SK-N-SH (cell line): ENCODE measurements around the gene NSMCE1. TPM values are rescaled to one million over a fixed set of nuclear protein-coding genes. Genes with fewer than 3 reads are reported as not detected.
"Not testable (repeated sequence)": the region's sequence is repeated elsewhere in the genome, so short reads cannot be mapped to it uniquely, and the experiment has no call there.

ENCODE experiments used
- CTCF ChIA-PET: fragments of 300-600, 350-600 bp; formaldehyde crosslinking; extraction: SDS; loops from one replicate; lab custom pipeline; 2021; lab: Yijun Ruan, JAX
- POLR2A ChIA-PET: fragments of 350-600 bp; sonication (Branson Sonifier 250); formaldehyde crosslinking; extraction: SDS; loops from one replicate; lab custom pipeline; 2020; ENCODE audit warnings: antibody characterized with exemption, inconsistent platforms; lab: Yijun Ruan, JAX
- DNase-seq: peaks from one replicate; pipeline ENCODE4 v3.0.0; 2012
- H2AFZ ChIP-seq: fragments of 200-600 bp; sonication (generic); 2 replicates; pipeline ENCODE4 v1.8.1; 2016; ENCODE audit warnings: antibody characterized with exemption, mild to moderate bottlenecking, low read depth
- H3F3A ChIP-seq: fragments of 200-600 bp; sonication (generic); replicated peaks from 2 replicates; pipeline ENCODE3; 2016; ENCODE audit warnings: antibody characterized with exemption, mild to moderate bottlenecking; ENCODE audit not compliant: insufficient read depth
- H3K27ac ChIP-seq, 2 experiments: fragments of 200-500 bp in 1 of 2; fragments of 200-600 bp in 1 of 2; sonication (Bioruptor generic) in 1 of 2; sonication (generic), shearing (Covaris generic) in 1 of 2; 2 replicates each; pipeline versions ENCODE4 v1.5.1 to v1.6.1; 2014 to 2016; ENCODE audit warnings: low read depth in 2 of 2, inconsistent platforms in 1 of 2, low read length in 1 of 2, mild to moderate bottlenecking in 1 of 2, mixed read lengths in 1 of 2
- H3K27me3 ChIP-seq: fragments of 200-600 bp; sonication (generic), shearing (Covaris generic); 2 replicates; pipeline ENCODE4 v1.6.1; 2016; ENCODE audit warnings: mixed run types; ENCODE audit not compliant: insufficient read depth
- H3K36me3 ChIP-seq, 2 experiments: fragments of 200-500 bp in 1 of 2; fragments of 200-600 bp in 1 of 2; sonication (Bioruptor generic) in 1 of 2; sonication (generic) in 1 of 2; replicated peaks in 1 of 2; 2 replicates each; pipeline versions ENCODE3 to v1.5.1; 2014 to 2016; ENCODE audit warnings: low read length in 1 of 2, mild to moderate bottlenecking in 1 of 2; ENCODE audit not compliant: insufficient read depth in 2 of 2, control insufficient read depth in 1 of 2
- H3K4me1 ChIP-seq, 2 experiments: fragments of 200-500 bp in 1 of 2; fragments of 200-600 bp in 1 of 2; sonication (Bioruptor generic) in 1 of 2; sonication (generic), shearing (Covaris generic) in 1 of 2; 2 replicates each; pipeline versions ENCODE4 v1.5.1 to v1.6.1; 2014 to 2016; ENCODE audit warnings: low read depth in 1 of 2, low read length in 1 of 2, mixed run types in 1 of 2; ENCODE audit not compliant: insufficient read depth in 2 of 2, control insufficient read depth in 1 of 2
- H3K4me2 ChIP-seq: fragments of 200-600 bp; sonication (generic), shearing (Covaris generic); 2 replicates; pipeline ENCODE4 v1.6.1; 2017; ENCODE audit warnings: mixed run types
- H3K4me3 ChIP-seq, 2 experiments: fragments of 200-500 bp in 1 of 2; fragments of 200-600 bp in 1 of 2; sonication (Bioruptor generic) in 1 of 2; sonication (generic), shearing (Covaris generic) in 1 of 2; 2 replicates each; pipeline versions ENCODE4 v1.5.1 to v1.8.1; 2014 to 2016; ENCODE audit warnings: low read depth in 2 of 2, inconsistent platforms in 1 of 2, low read length in 1 of 2, mild to moderate bottlenecking in 1 of 2, mixed read lengths in 1 of 2, moderate library complexity in 1 of 2
- H3K79me2 ChIP-seq: fragments of 200-600 bp; sonication (generic); 2 replicates; pipeline ENCODE4 v1.8.1; 2017; ENCODE audit warnings: mild to moderate bottlenecking; ENCODE audit not compliant: insufficient read depth
- H3K9ac ChIP-seq: fragments of 200-600 bp; sonication (generic); 2 replicates; pipeline ENCODE4 v1.6.1; 2017; ENCODE audit warnings: mixed run types
- H3K9me2 ChIP-seq: fragments of 200-600 bp; sonication (generic); 2 replicates; pipeline ENCODE4 v1.6.1; 2017; ENCODE audit warnings: mixed run types
- H3K9me3 ChIP-seq: fragments of 200-600 bp; sonication (generic); 2 replicates; pipeline ENCODE4 v1.6.1; 2017; ENCODE audit warnings: mixed run types, mild to moderate bottlenecking, moderate library complexity
- H4K20me1 ChIP-seq: fragments of 200-600 bp; sonication (generic); 2 replicates; pipeline ENCODE4 v1.6.1; 2017; ENCODE audit warnings: mild to moderate bottlenecking, mixed run types; ENCODE audit not compliant: insufficient read depth
- CHD2 ChIP-seq: fragments of 150-350 bp; IDR thresholded peaks from 2 replicates; pipeline ENCODE4 v1.6.1; 2018; ENCODE audit warnings: low read length; ENCODE audit not compliant: partially characterized antibody
- ELF1 ChIP-seq: IDR thresholded peaks from 2 replicates; pipeline ENCODE4 v1.4.0; 2012
- EZH2phosphoT487 ChIP-seq: fragments of 200-600 bp; sonication (generic); IDR thresholded peaks from 2 replicates; pipeline ENCODE4 v1.6.1; 2017; ENCODE audit warnings: low read depth, mixed run types, mild to moderate bottlenecking, antibody characterized with exemption, moderate library complexity, borderline replicate concordance
- FOXJ3 ChIP-seq: sonication (generic); formaldehyde crosslinking; IDR thresholded peaks from 2 replicates; pipeline ENCODE4 v1.5.1; 2020; ENCODE audit warnings: mild to moderate bottlenecking, missing genetic modification reagents
- GATA2 ChIP-seq: sonication (generic); formaldehyde crosslinking; IDR thresholded peaks from 2 replicates; pipeline ENCODE4 v1.5.0; 2020; ENCODE audit warnings: mild to moderate bottlenecking, missing genetic modification reagents
- JUND ChIP-seq: IDR thresholded peaks from 2 replicates; pipeline ENCODE4 v1.4.0; 2012
- NFIC ChIP-seq: IDR thresholded peaks from 2 replicates; pipeline ENCODE4 v1.4.0; 2012; ENCODE audit warnings: borderline replicate concordance
- NRF1 ChIP-seq: IDR thresholded peaks from 2 replicates; pipeline ENCODE4 v1.6.1; 2012; ENCODE audit warnings: low read depth, mild to moderate bottlenecking, low read length
- POLR2AphosphoS5 ChIP-seq: IDR thresholded peaks from 2 replicates; pipeline ENCODE4 v1.6.1; 2012; ENCODE audit warnings: low read depth, low read length
- RCOR1 ChIP-seq: fragments of 150-350 bp; IDR thresholded peaks from 2 replicates; pipeline ENCODE4 v1.6.1; 2017; ENCODE audit warnings: antibody characterized with exemption, low read length
- REST ChIP-seq: IDR thresholded peaks from 2 replicates; pipeline ENCODE4 v1.6.1; 2012; ENCODE audit warnings: mild to moderate bottlenecking, low read depth, low read length, moderate library complexity
- SIN3A ChIP-seq: IDR thresholded peaks from 2 replicates; pipeline ENCODE4 v1.6.1; 2012; ENCODE audit warnings: low read depth, mild to moderate bottlenecking, low read length, moderate library complexity, borderline replicate concordance
- YY1 ChIP-seq: IDR thresholded peaks from 2 replicates; pipeline ENCODE4 v1.4.0; 2012; ENCODE audit warnings: low read depth, mild to moderate bottlenecking
- WGBS: methylation state at CpG from one replicate; pipeline ENCODE4 v1.1.6; 2017; ENCODE audit warnings: low lambda C conversion rate; 5-methylcytosine and 5-hydroxymethylcytosine counted together
- polyA plus RNA-seq, 3 experiments: library from polyadenylated mRNA; depleted of rRNA; stranded (reverse); fragments of >200 nt; gene quantifications; 2 replicates each; pipeline ENCODE4 v1.2.3, GENCODE V29; 2012
- TF ChIP-seq, protein P1 (sequence below): IDR thresholded peaks from 2 replicates; pipeline ENCODE4 v1.4.0; 2012; ENCODE audit warnings: low read depth, borderline replicate concordance

Gene NSMCE1
- polyA plus RNA-seq, 1 of the 3 experiments (the other 2 are of a cell fraction) = 39.8 TPM

- Histone ChIP-seq H3K27ac (no peak overlapping the region), H3K9ac (no peak overlapping the region), H2AFZ (no peak overlapping the region), H3K4me3 (no peak overlapping the region), H3K79me2 (no peaks in the 10 kb centered on the region), H3K27me3 (no peaks in the 10 kb centered on the region), H3K36me3 (no peaks in the 10 kb centered on the region), H4K20me1 (no peaks in the 10 kb centered on the region), H3K9me2 (no peaks in the 10 kb centered on the region), H3F3A (peaks cover 14% of the 10 kb centered on the region), H3K4me1 (peaks cover 4 to 22% of the 10 kb centered on the region in 2 experiments; a peak in 3 of 4 replicates), H3K9me3 (no peaks in the 10 kb centered on the region), H3K4me2 (no peak overlapping the region)
- DNase-seq = no peak
- ChIA-PET POLR2A (no interaction called here), CTCF (interaction anchor here (1.0 to 2.0 kb wide), 2 partner anchors 13 to 120 kb away, joined by 3 to 7 read pairs; no protein-coding TSS in a partner anchor)
- no peak for TF ChIP-seq ELF1
- no peak for TF ChIP-seq YY1
- no peak for TF ChIP-seq CHD2
- TF ChIP-seq, protein P1, sequence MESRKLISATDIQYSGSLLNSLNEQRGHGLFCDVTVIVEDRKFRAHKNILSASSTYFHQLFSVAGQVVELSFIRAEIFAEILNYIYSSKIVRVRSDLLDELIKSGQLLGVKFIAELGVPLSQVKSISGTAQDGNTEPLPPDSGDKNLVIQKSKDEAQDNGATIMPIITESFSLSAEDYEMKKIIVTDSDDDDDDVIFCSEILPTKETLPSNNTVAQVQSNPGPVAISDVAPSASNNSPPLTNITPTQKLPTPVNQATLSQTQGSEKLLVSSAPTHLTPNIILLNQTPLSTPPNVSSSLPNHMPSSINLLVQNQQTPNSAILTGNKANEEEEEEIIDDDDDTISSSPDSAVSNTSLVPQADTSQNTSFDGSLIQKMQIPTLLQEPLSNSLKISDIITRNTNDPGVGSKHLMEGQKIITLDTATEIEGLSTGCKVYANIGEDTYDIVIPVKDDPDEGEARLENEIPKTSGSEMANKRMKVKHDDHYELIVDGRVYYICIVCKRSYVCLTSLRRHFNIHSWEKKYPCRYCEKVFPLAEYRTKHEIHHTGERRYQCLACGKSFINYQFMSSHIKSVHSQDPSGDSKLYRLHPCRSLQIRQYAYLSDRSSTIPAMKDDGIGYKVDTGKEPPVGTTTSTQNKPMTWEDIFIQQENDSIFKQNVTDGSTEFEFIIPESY = no peak
- no peak for TF ChIP-seq RCOR1
- no peak for TF ChIP-seq POLR2AphosphoS5
- no peak for TF ChIP-seq FOXJ3
- 98% methylated on average over 2 of the region's 2 CpGs for WGBS
These were observed 20.5 kb downstream of the NSMCE1 start for GRCh38 chr16:27248036-27248435.

- H3K27ac ChIP-seq, H3K9me3 ChIP-seq, H2AFZ ChIP-seq, H4K20me1 ChIP-seq, POLR2A ChIA-PET, H3K4me2 ChIP-seq, H3K27me3 ChIP-seq, H3K9ac ChIP-seq, H3K9me2 ChIP-seq, DNase-seq, H3K36me3 ChIP-seq, H3K4me3 ChIP-seq, H3K79me2 ChIP-seq: not testable (repeated sequence)
- peaks cover 14% of the 10 kb centered on the region for H3F3A ChIP-seq
- 94% methylated on average over 1 of the region's 1 CpG for WGBS
- CTCF ChIA-PET = interaction anchor here (1.5 to 4.1 kb wide), 2 partner anchors 12 to 121 kb away, joined by 4 to 29 read pairs; no protein-coding TSS in a partner anchor
- peaks cover 6 to 28% of the 10 kb centered on the region in 2 experiments; a peak in 3 of 4 replicates for H3K4me1 ChIP-seq
These were observed 21.5 kb downstream of the NSMCE1 start for GRCh38 chr16:27247076-27247475.

DNA sequence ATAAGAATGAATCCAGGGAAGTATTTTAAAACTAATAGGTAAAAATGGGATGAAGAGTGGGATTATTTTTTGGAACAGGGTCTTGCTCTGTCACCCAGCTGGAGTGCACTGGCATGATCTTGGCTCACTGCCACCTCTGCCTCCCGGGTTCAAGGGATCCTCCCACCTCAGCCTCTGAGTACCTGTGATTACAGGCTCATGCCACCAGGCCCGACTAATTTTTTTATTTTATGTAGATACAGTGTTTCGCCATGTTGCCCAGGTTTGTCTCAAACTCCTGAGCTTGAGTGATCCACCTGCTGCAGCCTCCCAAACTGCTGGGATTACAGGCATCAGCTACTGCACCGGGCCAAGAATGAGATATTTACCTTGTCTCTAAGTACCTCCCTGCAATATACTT lies 22.1 kb downstream of the NSMCE1 start:
- peak overlapping the region in 1 of 2 experiments; percentile 50; a peak in 2 of 4 replicates for H3K27ac ChIP-seq
- WGBS = 76% methylated on average over 4 of the region's 4 CpGs
- CTCF ChIA-PET = interaction anchor here (1.5 to 4.1 kb wide), 2 partner anchors 11 to 122 kb away, joined by 4 to 29 read pairs; no protein-coding TSS in a partner anchor
- TF ChIP-seq, protein P1 = no peak
- TF ChIP-seq NRF1 (no peak), JUND (no peak), SIN3A (no peak), FOXJ3 (no peak), ELF1 (no peak), GATA2 (CRISPR knock-in tag) (no peak), NFIC (no peak), EZH2phosphoT487 (no peak), REST (no peak)

More for the DNA sequence above, 22.1 kb downstream of the NSMCE1 start:
- H3K27me3 ChIP-seq = no peaks in the 10 kb centered on the region
- no peaks in the 10 kb centered on the region for H3K9me2 ChIP-seq
- no peaks in the 10 kb centered on the region for H3K9me3 ChIP-seq
- peaks cover 6 to 35% of the 10 kb centered on the region in 2 experiments; a peak in 3 of 4 replicates for H3K4me1 ChIP-seq
- H4K20me1 ChIP-seq = no peaks in the 10 kb centered on the region
- POLR2A ChIA-PET = no interaction called here
- no peak for DNase-seq
- no peak overlapping the region for H3K4me3 ChIP-seq
- no peak overlapping the region for H2AFZ ChIP-seq
- no peak overlapping the region; the same call in 1 of the 2 replicates for H3K9ac ChIP-seq
- no peaks in the 10 kb centered on the region for H3K36me3 ChIP-seq
- no peak overlapping the region for H3K4me2 ChIP-seq
- H3F3A ChIP-seq = peaks cover 14% of the 10 kb centered on the region
- no peaks in the 10 kb centered on the region for H3K79me2 ChIP-seq
